Type B pancreatic cell (in vitro differentiated cells): ENCODE results near the gene RASSF8. TPM values are rescaled to one million over a fixed set of nuclear protein-coding genes. Genes with fewer than 3 reads are reported as not detected.

Experiments
- DNase-seq: peaks from one replicate; pipeline ENCODE4 v3.0.0; 2021; ENCODE audit warnings: mixed read lengths; ENCODE audit not compliant: unreplicated experiment; ENCODE audit errors: extremely low spot score
- H3K27ac Mint-ChIP-seq: 2 replicates; pipeline ENCODE4 v1.8.0; 2021; ENCODE audit warnings: mild to moderate bottlenecking, mixed read lengths
- H3K27me3 Mint-ChIP-seq: 2 replicates; pipeline ENCODE4 v1.8.0; 2021; ENCODE audit warnings: mixed read lengths
- H3K36me3 Mint-ChIP-seq: 2 replicates; pipeline ENCODE4 v1.8.0; 2021; ENCODE audit warnings: mixed read lengths
- H3K4me1 Mint-ChIP-seq: one replicate; pipeline ENCODE4 v1.8.0; 2021; ENCODE audit warnings: mixed read lengths; ENCODE audit not compliant: unreplicated experiment
- H3K4me3 Mint-ChIP-seq: 2 replicates; pipeline ENCODE4 v1.8.0; 2021; ENCODE audit warnings: mild to moderate bottlenecking, mixed read lengths
- H3K9me3 Mint-ChIP-seq: 2 replicates; pipeline ENCODE4 v1.8.0; 2021; ENCODE audit warnings: mixed read lengths
- total RNA-seq: library from RNA; stranded (reverse); gene quantifications from 2 replicates; pipeline ENCODE4 v1.2.1, GENCODE V29; 2021; ENCODE audit warnings: low replicate concordance
- TF ChIP-seq, protein P1 (sequence below): fragments of 200-600 bp; sonication (generic); conservative IDR thresholded peaks from 2 replicates; pipeline ENCODE4 v1.5.0; 2021; ENCODE audit warnings: antibody characterized with exemption, mild to moderate bottlenecking

Gene RASSF8
- total RNA-seq, 1 donor from 2014 or later, result 46.3 TPM

DNA sequence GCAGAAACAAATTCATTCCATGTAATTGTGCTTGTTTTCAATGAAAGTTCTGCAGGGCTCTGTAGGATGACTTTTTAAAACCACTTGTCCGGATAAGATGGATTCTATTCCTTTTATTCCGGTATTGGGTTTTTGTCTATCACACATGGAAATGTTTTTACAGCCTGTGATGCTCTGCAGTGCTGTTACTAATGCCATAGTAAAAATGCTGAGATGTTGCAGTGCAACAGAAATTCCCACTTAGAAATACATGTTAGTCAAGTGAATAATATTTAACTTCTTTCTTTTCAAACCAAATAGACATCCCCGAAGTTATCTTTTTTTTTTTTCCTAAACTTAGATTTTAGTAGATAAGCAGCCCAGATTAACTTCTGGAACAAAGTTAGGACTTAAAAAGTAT lies 71.9 kb downstream of the RASSF8 start:
- H3K4me1 Mint-ChIP-seq, result peaks cover 6% of the 10 kb centered on the region
- no peaks in the 10 kb centered on the region for H3K27me3 Mint-ChIP-seq
- DNase-seq, result no peak
- H3K27ac Mint-ChIP-seq, result no peak overlapping the region
- no peaks in the 10 kb centered on the region for H3K9me3 Mint-ChIP-seq
- H3K4me3 Mint-ChIP-seq, result no peak overlapping the region
- TF ChIP-seq, protein P1, sequence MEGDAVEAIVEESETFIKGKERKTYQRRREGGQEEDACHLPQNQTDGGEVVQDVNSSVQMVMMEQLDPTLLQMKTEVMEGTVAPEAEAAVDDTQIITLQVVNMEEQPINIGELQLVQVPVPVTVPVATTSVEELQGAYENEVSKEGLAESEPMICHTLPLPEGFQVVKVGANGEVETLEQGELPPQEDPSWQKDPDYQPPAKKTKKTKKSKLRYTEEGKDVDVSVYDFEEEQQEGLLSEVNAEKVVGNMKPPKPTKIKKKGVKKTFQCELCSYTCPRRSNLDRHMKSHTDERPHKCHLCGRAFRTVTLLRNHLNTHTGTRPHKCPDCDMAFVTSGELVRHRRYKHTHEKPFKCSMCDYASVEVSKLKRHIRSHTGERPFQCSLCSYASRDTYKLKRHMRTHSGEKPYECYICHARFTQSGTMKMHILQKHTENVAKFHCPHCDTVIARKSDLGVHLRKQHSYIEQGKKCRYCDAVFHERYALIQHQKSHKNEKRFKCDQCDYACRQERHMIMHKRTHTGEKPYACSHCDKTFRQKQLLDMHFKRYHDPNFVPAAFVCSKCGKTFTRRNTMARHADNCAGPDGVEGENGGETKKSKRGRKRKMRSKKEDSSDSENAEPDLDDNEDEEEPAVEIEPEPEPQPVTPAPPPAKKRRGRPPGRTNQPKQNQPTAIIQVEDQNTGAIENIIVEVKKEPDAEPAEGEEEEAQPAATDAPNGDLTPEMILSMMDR, result no peak
- peaks cover 18% of the 10 kb centered on the region for H3K36me3 Mint-ChIP-seq

- no peak overlapping the region for H3K4me3 Mint-ChIP-seq
- peaks cover 15% of the 10 kb centered on the region for H3K36me3 Mint-ChIP-seq
- no peaks in the 10 kb centered on the region for H3K9me3 Mint-ChIP-seq
- no peak for DNase-seq
- H3K4me1 Mint-ChIP-seq, result peaks cover 6% of the 10 kb centered on the region
- no peak overlapping the region for H3K27ac Mint-ChIP-seq
- TF ChIP-seq, protein P1, result no peak
- no peaks in the 10 kb centered on the region for H3K27me3 Mint-ChIP-seq
These were observed 72.8 kb downstream of the RASSF8 start for GRCh38 chr12:26031318-26031717.

DNA sequence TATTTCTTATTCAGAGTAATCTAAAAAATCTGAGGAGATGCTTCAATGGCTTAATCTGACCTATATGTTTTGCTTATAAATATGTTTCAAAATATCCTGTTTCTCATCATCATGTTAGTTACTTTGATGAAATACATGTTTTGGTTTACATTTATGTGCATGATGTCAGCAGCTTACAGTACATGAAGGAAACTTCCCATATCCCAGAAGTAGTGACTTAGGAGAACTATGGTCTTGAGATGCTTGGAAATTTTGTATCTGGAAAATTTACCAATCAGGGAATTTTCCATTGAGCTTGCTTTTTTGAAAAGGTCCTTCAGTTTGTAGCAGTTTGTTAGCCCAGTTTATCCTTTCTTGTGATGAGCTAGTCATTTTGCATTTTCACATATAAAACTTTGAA lies 73.3 kb downstream of the RASSF8 start:
- Mint-ChIP-seq H3K36me3 (peaks cover 12% of the 10 kb centered on the region), H3K27ac (no peak overlapping the region), H3K27me3 (no peaks in the 10 kb centered on the region), H3K9me3 (no peaks in the 10 kb centered on the region), H3K4me3 (no peak overlapping the region), H3K4me1 (peaks cover 6% of the 10 kb centered on the region)
- TF ChIP-seq, protein P1, result no peak
- no peak for DNase-seq

- Mint-ChIP-seq H3K27me3 (no peaks in the 10 kb centered on the region), H3K4me3 (no peak overlapping the region), H3K4me1 (peaks cover 6% of the 10 kb centered on the region), H3K9me3 (no peaks in the 10 kb centered on the region), H3K36me3 (peaks cover 11% of the 10 kb centered on the region), H3K27ac (no peak overlapping the region)
- TF ChIP-seq, protein P1, result no peak
- DNase-seq, result no peak
These were observed 73.8 kb downstream of the RASSF8 start for GRCh38 chr12:26032290-26032689.

DNA sequence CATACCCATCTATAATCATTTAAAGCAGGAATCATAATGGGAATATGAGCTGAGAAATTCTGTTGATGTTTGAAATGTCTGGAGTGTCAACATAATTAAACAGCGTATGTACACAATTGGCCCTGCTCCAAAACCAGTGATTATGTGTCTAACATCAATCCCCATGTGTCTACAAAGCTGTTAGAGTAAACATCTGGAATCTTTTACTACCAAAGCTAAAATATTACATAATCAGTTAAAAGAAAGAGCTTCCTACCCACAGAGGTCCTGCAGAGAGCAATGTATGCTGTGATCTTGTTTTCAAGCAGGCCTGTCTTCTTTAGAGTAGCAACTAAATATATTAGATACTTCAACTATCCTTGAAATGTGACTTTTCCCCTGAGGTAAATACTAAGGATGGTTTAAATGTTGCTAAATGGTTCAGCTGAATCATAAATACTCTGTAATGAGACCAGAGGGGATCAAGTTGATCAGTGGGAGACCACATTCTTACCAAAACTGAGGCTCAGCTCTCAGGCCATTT lies 74.3 kb downstream of the RASSF8 start:
- DNase-seq, result no peak
- TF ChIP-seq, protein P1, result no peak
- Mint-ChIP-seq H3K27me3 (no peaks in the 10 kb centered on the region), H3K36me3 (peaks cover 8% of the 10 kb centered on the region), H3K27ac (no peak overlapping the region), H3K4me1 (peaks cover 6% of the 10 kb centered on the region), H3K9me3 (no peaks in the 10 kb centered on the region), H3K4me3 (no peak overlapping the region)
